HepG2 (cell line): ENCODE data around the gene UAP1. TPM values are rescaled to one million over a fixed set of nuclear protein-coding genes. Genes with fewer than 3 reads are reported as not detected.

Source experiments
- ATAC-seq: fragments of 200-7000 bp; cut with Tn5 transposase; 3 replicates; pipeline ENCODE4 v1.9.1; 2020; ENCODE audit warnings: mild to moderate bottlenecking, moderate library complexity
- BruUV-seq: library from RNA; stranded (reverse); fragments of 400-500 nt; replicated peaks from 2 replicates; lab custom pipeline; 2021; lab: Mats Ljungman, UMichigan
- CTCF ChIA-PET: fragments of 300-600 bp; formaldehyde crosslinking; extraction: SDS; loops from one replicate; lab custom pipeline; 2021; ENCODE audit warnings: low total read pairs, inconsistent platforms, low intra/inter-chr PET ratio; lab: Yijun Ruan, JAX
- POLR2A ChIA-PET: fragments of 350-600 bp; sonication (Branson Sonifier 250); formaldehyde crosslinking; loops from one replicate; lab custom pipeline; 2020; ENCODE audit warnings: antibody characterized with exemption, inconsistent platforms; lab: Yijun Ruan, JAX
- DNase-seq: peaks from one replicate; pipeline ENCODE4 v3.0.0-alpha.2; 2015; ENCODE audit warnings: low spot score
- FAIRE-seq: peaks from 3 replicates; lab custom pipeline; 2011; peaks lifted over from hg19 to GRCh38; lab: Jason Lieb, UNC
- H2AFZ ChIP-seq: one replicate; pipeline ENCODE4 v1.6.1; 2011; ENCODE audit warnings: low read length, inconsistent platforms
- H3K27ac ChIP-seq: fragments of 300-600 bp; 3 replicates; pipeline ENCODE4 v1.8.0; 2011; ENCODE audit warnings: mixed run types, mild to moderate bottlenecking, mixed read lengths, low read length, inconsistent platforms; ENCODE audit not compliant: insufficient read depth; ENCODE audit errors: extremely low read length
- H3K27me3 ChIP-seq, 2 experiments: fragments of 200-600 bp in 1 of 2; 2 replicates in 1 of 2; 3 replicates in 1 of 2; pipeline versions ENCODE4 v1.6.0 to v1.8.0; 2011; ENCODE audit warnings: low read length in 2 of 2, mild to moderate bottlenecking in 2 of 2, moderate library complexity in 2 of 2, inconsistent platforms in 1 of 2; ENCODE audit not compliant: insufficient read depth in 2 of 2, control insufficient read depth in 1 of 2
- H3K36me3 ChIP-seq, 2 experiments: fragments of 200-600 bp in 1 of 2; replicated peaks in 1 of 2; 2 replicates in 1 of 2; 3 replicates in 1 of 2; pipeline versions ENCODE4 v1.5.1 to v1.8.0; 2011; ENCODE audit warnings: low read length in 2 of 2, inconsistent platforms in 1 of 2; ENCODE audit not compliant: insufficient read depth in 2 of 2, control insufficient read depth in 1 of 2
- H3K4me1 ChIP-seq: 2 replicates; pipeline ENCODE4 v1.5.1; 2012; ENCODE audit warnings: low read length, inconsistent platforms; ENCODE audit not compliant: insufficient read depth
- H3K4me2 ChIP-seq: 2 replicates; pipeline ENCODE4 v1.6.0; 2011; ENCODE audit warnings: low read depth, low read length, inconsistent platforms
- H3K4me3 ChIP-seq, 3 experiments: fragments of 200-600 bp in 1 of 3; sonication (generic), shearing (Covaris generic) in 1 of 3; replicated peaks in 1 of 3; 2 replicates each; pipeline ENCODE4 v1.5.1; 2011 to 2016; ENCODE audit warnings: low read length in 3 of 3, inconsistent platforms in 2 of 3, low read depth in 2 of 3, mild to moderate bottlenecking in 2 of 3, control low read depth in 1 of 3, mixed read lengths in 1 of 3; ENCODE audit not compliant: insufficient read depth in 1 of 3
- H3K79me2 ChIP-seq: one replicate; pipeline ENCODE4 v1.6.1; 2011; ENCODE audit warnings: low read length, inconsistent platforms; ENCODE audit not compliant: insufficient read depth
- H3K9ac ChIP-seq: 2 replicates; pipeline ENCODE4 v1.6.0; 2011; ENCODE audit warnings: mild to moderate bottlenecking, low read depth, low read length, inconsistent platforms; ENCODE audit not compliant: insufficient read depth
- H3K9me3 ChIP-seq: 2 replicates; pipeline ENCODE4 v1.5.1; 2012; ENCODE audit warnings: mild to moderate bottlenecking, low read length
- H4K20me1 ChIP-seq: 2 replicates; pipeline ENCODE4 v1.6.0; 2011; ENCODE audit warnings: inconsistent platforms, mild to moderate bottlenecking, low read length, moderate library complexity; ENCODE audit not compliant: insufficient read depth
- BRCA1 ChIP-seq: sonication (generic); formaldehyde crosslinking; IDR thresholded peaks from 2 replicates; pipeline ENCODE4 v1.4.0; 2020; ENCODE audit warnings: missing genetic modification reagents
- FOXK2 ChIP-seq: fragments of 450-650 bp; IDR thresholded peaks from 2 replicates; pipeline ENCODE4 v1.6.1; 2016
- HNF4A ChIP-seq: sonication (generic); formaldehyde crosslinking; IDR thresholded peaks from 2 replicates; pipeline ENCODE4 v1.4.0; 2020; ENCODE audit warnings: missing genetic modification reagents
- POLR2A ChIP-seq, 2 experiments: IDR thresholded peaks; 2 replicates each; pipeline ENCODE4 v1.6.1; 2011; ENCODE audit warnings: low read depth in 2 of 2, low read length in 2 of 2, mild to moderate bottlenecking in 1 of 2, moderate library complexity in 1 of 2; ENCODE audit not compliant: insufficient read depth in 1 of 2
- SMAD1 ChIP-seq: sonication (generic); formaldehyde crosslinking; IDR thresholded peaks from 2 replicates; pipeline ENCODE4 v1.4.0; 2020; ENCODE audit warnings: missing genetic modification reagents, low read depth, mild to moderate bottlenecking, borderline replicate concordance
- ZMAT3 ChIP-seq: sonication (generic); formaldehyde crosslinking; conservative IDR thresholded peaks from 2 replicates; pipeline ENCODE4 v1.7.0; 2021; ENCODE audit warnings: missing genetic modification reagents
- ZNF570 ChIP-seq: sonication (generic); formaldehyde crosslinking; IDR thresholded peaks from 2 replicates; pipeline ENCODE4 v1.4.0; 2020; ENCODE audit warnings: mild to moderate bottlenecking, missing genetic modification reagents, borderline replicate concordance
- ZNF674 ChIP-seq: sonication (generic); formaldehyde crosslinking; IDR thresholded peaks from 2 replicates; pipeline ENCODE4 v1.5.0; 2020; ENCODE audit warnings: low read depth, mild to moderate bottlenecking, missing genetic modification reagents
- WGBS: methylation state at CpG from one replicate; pipeline ENCODE4 v1.1.6; 2017; ENCODE audit warnings: low lambda C conversion rate; 5-methylcytosine and 5-hydroxymethylcytosine counted together
- in situ Hi-C: cut with HindIII; loops from 2 replicates; pipeline ENCODE4 v1.10.0; 2017; ENCODE audit warnings: low pct_unique_long_range_greater_than_20kb; ENCODE audit not compliant: extremely low pct_ligation_motif_present
- intact Hi-C: fragments of 100-400 bp; cut with micrococcal nuclease; formaldehyde crosslinking; loops from one replicate; pipeline ENCODE4 v1.10.0; 2022; ENCODE audit not compliant: unreplicated experiment
- polyA plus RNA-seq, 8 experiments: library from polyadenylated mRNA; depleted of rRNA in 3 of 8; stranded (reverse) in 7 of 8; unstranded in 1 of 8; fragments of >200 nt; fragmentation: Illumina TruSeq in 4 of 8; extraction: Trizol in 4 of 8; gene quantifications; 2 replicates each; pipeline versions ENCODE4 v1.2.1 to v1.2.3, GENCODE V29; 2011 to 2016; ENCODE audit warnings: low read depth in 4 of 8, missing spikeins in 1 of 8, mixed read lengths in 1 of 8; ENCODE audit not compliant: insufficient read depth in 1 of 8
- total RNA-seq, 5 experiments: library from RNA; depleted of rRNA; stranded (reverse); fragments of >200 nt; fragmentation: Illumina TruSeq; extraction: Trizol; gene quantifications; 2 replicates each; pipeline ENCODE4 v1.2.3, GENCODE V29; 2016; ENCODE audit warnings: low read depth in 1 of 5
- TF ChIP-seq, protein P1 (sequence below): IDR thresholded peaks from 2 replicates; pipeline ENCODE4 v1.6.1; 2018; ENCODE audit warnings: missing genetic modification reagents
- TF ChIP-seq, protein P2 (sequence below): sonication (generic); formaldehyde crosslinking; IDR thresholded peaks from 2 replicates; pipeline ENCODE4 v1.9.0; 2021; ENCODE audit warnings: missing genetic modification reagents, mild to moderate bottlenecking, borderline replicate concordance

The UAP1 gene
- total and polyA plus RNA-seq, 2 of the 13 experiments (the other 11 are each of a cell fraction or from before 2014, with no cell fraction given), result 48.4 to 117 TPM

DNA sequence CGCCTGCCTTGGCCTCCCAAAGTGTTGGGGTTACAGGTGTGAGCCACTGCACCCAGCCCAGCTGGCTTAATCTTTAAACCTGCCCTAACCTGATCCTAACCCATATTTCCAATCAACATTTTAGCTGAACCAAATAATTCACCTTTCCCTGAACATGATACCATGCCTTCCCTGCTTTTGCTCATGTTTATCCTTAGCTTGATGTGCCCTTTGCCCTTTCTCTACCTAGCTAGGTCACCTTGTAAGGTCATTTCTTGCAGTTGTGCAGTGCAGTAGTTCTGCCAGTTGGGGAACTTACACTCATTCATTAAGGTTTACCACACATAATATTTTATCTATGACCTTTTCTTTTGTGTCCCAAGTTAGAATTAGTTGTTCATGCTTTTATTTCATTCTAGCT is 5.3 kb downstream of the UAP1 start:
- ChIA-PET POLR2A (no interaction called here), CTCF (no interaction called here)
- FAIRE-seq, result no peak
- no TSS peak for BruUV-seq
- Histone ChIP-seq H3K27me3 (no peaks in the 10 kb centered on the region; a peak in 1 of 5 replicates), H3K36me3 (peaks cover 1 to 33% of the 10 kb centered on the region in 2 experiments; a peak in 4 of 5 replicates), H3K9me3 (no peaks in the 10 kb centered on the region), H3K9ac (no peak overlapping the region), H3K27ac (no peak overlapping the region), H3K4me3 (no peak overlapping the region), H3K4me1 (peaks cover 43% of the 10 kb centered on the region), H3K79me2 (peaks cover 70% of the 10 kb centered on the region), H3K4me2 (no peak overlapping the region), H2AFZ (no peak overlapping the region), H4K20me1 (peaks cover 15% of the 10 kb centered on the region; the same call in 1 of the 2 replicates)
- in situ Hi-C loops, result no loop called here
- DNase-seq, result no peak
- 89% methylated on average over 1 of the region's 1 CpG for WGBS
- TF ChIP-seq HNF4A (CRISPR knock-in tag), result 0 out of 2 replicates have a peak, but pooled peaks have one; percentile 10
- TF ChIP-seq BRCA1 (CRISPR knock-in tag), result no peak
- no peak for TF ChIP-seq FOXK2
- no peak for ATAC-seq
- intact Hi-C loops, result no loop called here

DNA sequence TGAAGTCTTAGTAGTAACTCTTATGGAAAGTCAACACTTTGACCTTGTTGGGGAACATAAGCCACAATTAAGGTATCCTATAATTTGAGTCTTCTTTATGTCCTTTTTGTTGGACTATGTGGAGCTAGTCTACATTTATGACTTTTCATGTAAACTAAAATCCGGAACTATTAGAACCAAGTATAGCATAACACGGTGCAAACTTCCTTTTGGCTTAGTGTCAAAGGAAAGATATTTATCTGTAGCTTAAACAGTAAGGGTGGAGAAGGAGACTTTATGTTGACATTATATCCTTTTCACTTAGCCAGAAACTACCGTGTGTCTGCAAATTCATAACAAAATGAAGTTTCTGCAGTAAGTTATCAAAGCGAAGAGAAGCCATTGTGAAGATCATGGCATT is 7.3 kb downstream of the UAP1 start:
- H3K4me3 ChIP-seq, result no peak overlapping the region
- no TSS peak for BruUV-seq
- H3K4me1 ChIP-seq, result peaks cover 33% of the 10 kb centered on the region
- POLR2A ChIA-PET, result no interaction called here
- H3K27ac ChIP-seq, result no peak overlapping the region
- H3K4me2 ChIP-seq, result no peak overlapping the region
- DNase-seq, result no peak
- H3K27me3 ChIP-seq, result no peaks in the 10 kb centered on the region
- H3K9ac ChIP-seq, result no peak overlapping the region
- WGBS, result 94% methylated on average over 4 of the region's 4 CpGs
- no peak for FAIRE-seq
- H4K20me1 ChIP-seq, result peaks cover 8% of the 10 kb centered on the region; the same call in 1 of the 2 replicates
- H2AFZ ChIP-seq, result no peak overlapping the region
- no peak for ATAC-seq
- CTCF ChIA-PET, result no interaction called here
- H3K36me3 ChIP-seq, result peaks cover 1 to 46% of the 10 kb centered on the region in 2 experiments; a peak in 4 of 5 replicates
- H3K9me3 ChIP-seq, result no peaks in the 10 kb centered on the region
- in situ Hi-C loops (no loop called here), intact Hi-C loops (no loop called here)
- H3K79me2 ChIP-seq, result peaks cover 69% of the 10 kb centered on the region
- TF ChIP-seq, protein P1, sequence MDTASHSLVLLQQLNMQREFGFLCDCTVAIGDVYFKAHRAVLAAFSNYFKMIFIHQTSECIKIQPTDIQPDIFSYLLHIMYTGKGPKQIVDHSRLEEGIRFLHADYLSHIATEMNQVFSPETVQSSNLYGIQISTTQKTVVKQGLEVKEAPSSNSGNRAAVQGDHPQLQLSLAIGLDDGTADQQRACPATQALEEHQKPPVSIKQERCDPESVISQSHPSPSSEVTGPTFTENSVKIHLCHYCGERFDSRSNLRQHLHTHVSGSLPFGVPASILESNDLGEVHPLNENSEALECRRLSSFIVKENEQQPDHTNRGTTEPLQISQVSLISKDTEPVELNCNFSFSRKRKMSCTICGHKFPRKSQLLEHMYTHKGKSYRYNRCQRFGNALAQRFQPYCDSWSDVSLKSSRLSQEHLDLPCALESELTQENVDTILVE (CRISPR knock-in tag), result no peak
- TF ChIP-seq ZNF674 (CRISPR knock-in tag) (no peak), SMAD1 (no peak), POLR2A (IDR thresholded peaks at IDR 0.05; ENCODE audit: insufficient read depth in 1 of 2, low read depth in 2 of 2, low read length in 2 of 2) (no peak), ZNF570 (CRISPR knock-in tag) (no peak), ZMAT3 (no peak)
- TF ChIP-seq, protein P2, sequence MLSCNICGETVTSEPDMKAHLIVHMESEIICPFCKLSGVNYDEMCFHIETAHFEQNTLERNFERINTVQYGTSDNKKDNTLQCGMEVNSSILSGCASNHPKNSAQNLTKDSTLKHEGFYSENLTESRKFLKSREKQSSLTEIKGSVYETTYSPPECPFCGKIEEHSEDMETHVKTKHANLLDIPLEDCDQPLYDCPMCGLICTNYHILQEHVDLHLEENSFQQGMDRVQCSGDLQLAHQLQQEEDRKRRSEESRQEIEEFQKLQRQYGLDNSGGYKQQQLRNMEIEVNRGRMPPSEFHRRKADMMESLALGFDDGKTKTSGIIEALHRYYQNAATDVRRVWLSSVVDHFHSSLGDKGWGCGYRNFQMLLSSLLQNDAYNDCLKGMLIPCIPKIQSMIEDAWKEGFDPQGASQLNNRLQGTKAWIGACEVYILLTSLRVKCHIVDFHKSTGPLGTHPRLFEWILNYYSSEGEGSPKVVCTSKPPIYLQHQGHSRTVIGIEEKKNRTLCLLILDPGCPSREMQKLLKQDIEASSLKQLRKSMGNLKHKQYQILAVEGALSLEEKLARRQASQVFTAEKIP (CRISPR knock-in tag), result no peak
